ENCODE results near the gene MGAT5B.
A peak's percentile ranks its signal among the peaks of the same experiment; 100 is the strongest.
"Not testable (repeated sequence)": the region's sequence is repeated elsewhere in the genome, so short reads cannot be mapped to it uniquely, and the experiment has no call there.

Gene MGAT5B

GRCh38 chr17:76868176-76868668 lies at the start of gene MGAT5B:
Gene MGAT5B (plus strand): TSS chr17:76868404. CDS start chr17:76869030, 626 bp downstream.
- peak; percentile 54 for DNase-seq (ENCODE audit: low spot score)

DNA sequence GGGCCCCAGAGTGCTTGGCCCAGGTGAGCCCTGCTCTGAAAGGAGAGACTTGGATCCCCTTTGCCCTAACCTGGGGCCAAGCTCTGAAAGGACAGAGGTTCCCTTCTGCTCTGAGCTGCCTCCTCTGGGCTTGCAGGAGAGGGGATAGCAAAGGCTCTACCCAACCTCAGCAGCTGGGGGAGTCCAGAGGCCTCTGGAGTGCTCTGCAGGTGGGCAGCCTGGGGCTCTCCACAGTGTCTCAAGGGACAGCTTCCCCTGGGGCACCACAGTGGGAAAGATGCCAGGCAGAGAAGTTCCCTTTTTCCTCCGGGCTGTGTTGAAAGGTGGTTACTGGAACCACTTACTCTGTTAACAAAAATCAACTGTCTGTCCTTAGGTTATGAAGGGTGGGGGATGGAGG lies 48.2 kb upstream of the MGAT5B start:
- no peak for DNase-seq (ENCODE audit: low spot score)

GRCh38 chr17:76820561-76820960 lies 47.6 kb upstream of the MGAT5B start:
- DNase-seq (ENCODE audit: low spot score) = no peak

- DNase-seq (ENCODE audit: low spot score) = no peak
Measured at GRCh38 chr17:76822184-76822778, 45.9 kb upstream of the MGAT5B start.

DNA sequence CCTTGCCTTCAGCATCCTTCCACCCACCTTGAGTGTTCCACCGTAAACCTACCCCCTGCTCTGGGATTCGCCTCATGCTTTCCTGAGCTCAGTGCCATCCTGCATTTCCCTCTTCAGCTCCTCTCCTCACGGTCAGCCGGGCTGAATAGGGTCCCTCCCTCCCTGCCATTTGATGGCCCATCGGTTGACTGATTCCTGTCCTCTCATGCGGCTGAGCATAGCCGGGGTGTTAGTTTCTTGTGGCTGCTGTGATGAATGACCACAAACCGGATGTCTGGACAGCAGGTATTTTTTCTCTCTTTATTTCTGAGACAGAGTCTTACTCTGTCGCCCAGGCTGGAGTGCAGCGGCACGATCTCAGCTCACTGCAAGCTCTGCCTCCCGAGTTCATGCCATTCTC lies 44.1 kb upstream of the MGAT5B start:
- DNase-seq (ENCODE audit: low spot score) = no peak

DNA sequence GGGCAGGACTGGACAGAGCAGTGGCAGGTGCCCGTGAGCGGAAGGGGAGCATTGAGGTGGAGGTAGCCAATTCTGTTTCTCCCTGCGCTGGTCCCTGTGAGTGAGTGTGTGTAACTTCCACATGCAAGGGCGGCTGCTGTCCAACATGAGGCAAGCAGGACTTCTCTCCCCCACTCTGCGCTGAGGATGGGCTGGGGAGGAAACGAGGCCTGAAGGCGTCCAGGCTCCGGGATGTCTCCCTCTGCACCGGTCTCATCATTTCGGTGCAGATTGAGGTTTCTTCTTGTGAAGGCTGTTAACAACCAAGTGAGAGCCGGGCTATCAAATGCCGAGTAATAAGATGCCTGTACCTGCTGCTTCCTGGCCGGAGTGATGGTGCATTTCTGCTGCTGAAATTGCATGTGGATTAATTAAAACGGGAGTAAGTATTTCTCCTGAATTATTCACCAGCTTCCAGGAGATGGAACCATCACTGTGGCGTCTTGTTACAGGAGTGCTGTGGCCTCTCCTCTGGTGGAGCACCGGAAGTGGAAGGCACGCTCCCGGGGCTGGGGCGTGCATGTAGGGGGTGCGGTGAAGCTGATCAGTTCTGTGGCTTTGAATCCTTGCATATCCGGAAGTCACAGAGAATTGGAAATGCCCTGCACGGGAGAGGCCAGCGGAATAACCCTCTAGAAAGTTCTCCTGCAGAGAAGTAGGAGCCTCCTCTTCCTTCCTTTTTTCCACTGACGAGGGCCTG lies 41.7 kb upstream of the MGAT5B start:
- DNase-seq (ENCODE audit: low spot score) = no peak

- no peak for DNase-seq (ENCODE audit: low spot score)
Measured at GRCh38 chr17:76827736-76828135, 40.5 kb upstream of the MGAT5B start.

GRCh38 chr17:76830987-76831715 lies 37.1 kb upstream of the MGAT5B start:
- DNase-seq (ENCODE audit: low spot score) = no peak

DNA sequence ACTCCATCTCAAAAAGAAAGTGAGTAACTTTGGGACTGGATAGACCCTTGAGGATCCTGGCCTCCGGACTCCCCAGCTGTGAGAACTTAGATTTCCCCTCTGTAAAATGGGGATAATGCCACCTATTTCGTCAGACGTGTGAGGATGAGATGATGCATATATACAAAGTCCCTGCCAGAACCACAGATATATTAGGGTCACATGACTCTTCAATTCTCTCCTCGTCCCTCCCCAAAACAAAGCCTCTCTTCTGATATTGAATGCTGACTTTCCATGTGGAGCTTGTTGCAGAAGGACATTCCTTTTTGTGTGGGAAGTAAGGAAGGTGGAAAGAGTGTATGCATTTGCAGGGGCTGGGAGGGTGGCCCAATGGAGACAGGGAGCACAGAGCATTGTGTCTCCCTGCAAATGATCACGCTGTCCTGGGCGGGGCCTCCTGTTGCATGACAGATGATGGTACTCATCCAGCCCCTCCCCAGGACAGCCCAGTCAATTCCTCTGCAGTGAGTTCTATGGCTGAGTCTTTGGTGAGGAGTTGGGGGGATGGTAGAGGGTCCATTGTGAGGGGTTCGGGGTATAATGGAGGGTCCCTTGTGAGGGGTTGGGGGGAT lies 35.1 kb upstream of the MGAT5B start:
- no peak for DNase-seq (ENCODE audit: low spot score)

- no peak for DNase-seq (ENCODE audit: low spot score)
Measured at GRCh38 chr17:76833747-76834146, 34.5 kb upstream of the MGAT5B start.

- DNase-seq (ENCODE audit: low spot score) = no peak
Measured at GRCh38 chr17:76834870-76835269, 33.3 kb upstream of the MGAT5B start.

DNA sequence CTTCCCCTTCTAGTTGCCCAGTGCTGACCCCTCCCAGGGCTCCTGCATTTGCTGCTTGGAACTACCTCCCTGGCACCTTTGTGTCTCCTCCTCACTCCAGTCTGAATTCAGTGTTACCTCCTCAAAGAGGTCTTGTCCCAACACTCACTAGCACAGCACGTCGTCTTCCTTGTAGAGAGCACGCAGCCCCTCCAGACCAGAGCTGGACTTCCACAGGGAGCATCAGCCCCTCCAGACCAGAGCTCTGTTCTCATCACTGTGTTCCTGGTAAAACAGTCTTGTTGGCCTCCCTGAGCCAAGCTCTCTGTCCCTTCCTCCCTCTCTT lies 27.8 kb upstream of the MGAT5B start:
- DNase-seq (ENCODE audit: low spot score) = peak; percentile 12

- DNase-seq (ENCODE audit: low spot score) = peak; percentile 41
Measured at GRCh38 chr17:76840884-76841775, 27.1 kb upstream of the MGAT5B start.

DNA sequence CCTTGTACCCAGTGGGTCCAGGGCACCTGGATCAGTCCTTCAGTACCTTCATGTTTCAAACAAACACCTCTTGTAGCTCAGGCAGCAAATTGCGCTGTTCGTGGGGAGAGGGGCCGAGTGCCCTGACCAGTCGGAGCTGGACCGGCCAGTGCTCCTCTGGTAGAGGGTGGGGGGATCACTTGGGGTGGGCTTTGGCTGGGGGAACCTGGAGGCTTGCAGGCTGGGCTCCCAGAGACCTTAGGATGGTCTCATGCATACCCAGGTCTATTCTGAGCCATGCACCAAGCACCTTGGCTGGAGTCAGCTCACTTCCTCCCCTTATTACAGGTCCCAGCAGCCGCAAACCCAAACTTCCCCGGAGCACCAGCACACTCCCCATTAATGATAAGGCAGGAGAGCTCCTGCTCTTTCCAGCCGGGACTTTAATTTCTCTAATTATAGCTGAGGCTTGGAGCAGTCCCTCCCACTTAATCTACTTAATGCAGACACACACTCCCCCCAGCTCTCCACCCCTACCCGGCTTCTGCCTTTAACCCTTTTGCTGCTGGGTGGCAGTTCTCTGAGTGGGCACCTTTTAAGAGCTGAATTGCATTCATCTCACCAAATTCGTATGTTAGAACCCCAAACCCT lies 26.3 kb upstream of the MGAT5B start:
- DNase-seq (ENCODE audit: low spot score) = peak; percentile 63

- not testable (repeated sequence) for DNase-seq (ENCODE audit: low spot score)
Measured at GRCh38 chr17:76843068-76843467, 25.1 kb upstream of the MGAT5B start.

DNA sequence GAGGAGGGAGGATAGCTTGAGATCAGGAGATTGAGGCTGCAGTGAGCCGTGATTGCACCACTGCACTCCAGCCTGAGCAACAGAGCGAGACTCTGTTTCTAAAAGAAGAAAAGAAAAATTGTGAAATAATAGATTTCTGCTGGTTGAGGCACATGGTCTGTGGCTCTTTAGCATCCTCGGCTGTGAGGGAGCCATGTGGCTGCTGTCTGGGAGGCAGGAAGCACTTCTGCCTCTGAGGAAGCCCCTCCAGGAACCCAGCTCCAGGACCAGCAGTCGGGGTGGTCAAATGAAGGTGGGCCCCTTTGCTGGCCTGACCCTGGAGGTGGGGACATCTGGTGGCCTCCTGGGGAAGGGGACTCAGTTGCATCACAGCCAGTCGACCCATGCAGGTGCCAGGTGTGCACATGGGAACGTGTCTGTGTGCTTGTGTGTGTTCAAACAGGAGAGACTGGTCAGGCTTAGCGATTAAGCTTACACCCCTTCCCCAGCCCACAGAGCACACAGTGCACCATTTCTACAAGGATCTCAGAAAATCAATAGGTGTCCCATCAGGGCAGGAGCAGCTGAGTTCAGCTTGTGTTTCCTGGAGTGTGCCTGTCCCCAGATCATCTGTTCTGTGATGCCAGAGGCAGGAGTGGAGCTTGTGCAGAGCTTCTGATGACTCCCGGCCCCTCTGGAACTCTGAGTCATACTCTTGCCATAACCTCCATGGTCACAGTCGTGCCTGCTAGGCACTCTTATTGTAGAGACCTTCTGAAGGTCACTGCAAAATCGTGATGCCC lies 24.3 kb upstream of the MGAT5B start:
- DNase-seq (ENCODE audit: low spot score) = no peak

GRCh38 chr17:76844485-76844829 lies 23.7 kb upstream of the MGAT5B start:
- DNase-seq (ENCODE audit: low spot score) = no peak

GRCh38 chr17:76844846-76845245 lies 23.4 kb upstream of the MGAT5B start:
- no peak for DNase-seq (ENCODE audit: low spot score)

DNA sequence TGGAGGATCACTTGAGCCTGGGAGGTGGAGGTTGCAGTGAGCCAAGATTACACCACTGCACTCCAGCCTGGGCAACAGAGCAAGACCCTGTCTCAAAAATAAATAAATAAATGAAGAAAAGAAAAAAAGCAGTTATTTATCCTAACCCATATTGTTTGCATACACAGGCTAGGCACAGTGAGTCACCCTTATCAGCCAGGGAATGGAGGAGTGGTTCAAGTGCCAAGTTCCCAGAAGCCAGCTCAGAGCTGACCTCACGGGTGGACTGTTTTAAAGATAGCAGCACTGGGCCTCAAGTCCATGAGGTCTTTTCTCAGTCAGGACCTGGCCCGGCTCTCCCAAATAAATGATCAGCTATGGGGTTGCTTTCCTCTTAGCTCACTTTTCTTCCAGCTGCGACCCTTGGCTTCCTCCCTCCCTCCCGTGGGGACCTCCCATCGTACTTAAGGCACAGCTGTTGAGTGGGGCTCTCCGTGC lies 22.6 kb upstream of the MGAT5B start:
- peak; percentile 66 for DNase-seq (ENCODE audit: low spot score)

GRCh38 chr17:76847031-76847430 lies 21.2 kb upstream of the MGAT5B start:
- DNase-seq (ENCODE audit: low spot score) = no peak

Measured in hematopoietic multipotent progenitor cell treated with erythropoietin and hydrocortisone succinate and interleukin-3 and kit ligand, for 17 days (in vitro differentiated cells).